GM19463 (cell line): ENCODE data around the gene EPN1.
A peak's percentile ranks its signal among the peaks of the same experiment; 100 is the strongest.

Experiments
- ATAC-seq: cut with Tn5 transposase; IDR thresholded peaks from one replicate; pipeline ENCODE4 v1.9.1; 2021; ENCODE audit warnings: mild to moderate bottlenecking, moderate library complexity; ENCODE audit not compliant: unreplicated experiment

EPN1 gene

GRCh38 chr19:55678121-55678671 is 3.2 kb downstream of the EPN1 start:
- ATAC-seq, result peak; percentile 67

DNA sequence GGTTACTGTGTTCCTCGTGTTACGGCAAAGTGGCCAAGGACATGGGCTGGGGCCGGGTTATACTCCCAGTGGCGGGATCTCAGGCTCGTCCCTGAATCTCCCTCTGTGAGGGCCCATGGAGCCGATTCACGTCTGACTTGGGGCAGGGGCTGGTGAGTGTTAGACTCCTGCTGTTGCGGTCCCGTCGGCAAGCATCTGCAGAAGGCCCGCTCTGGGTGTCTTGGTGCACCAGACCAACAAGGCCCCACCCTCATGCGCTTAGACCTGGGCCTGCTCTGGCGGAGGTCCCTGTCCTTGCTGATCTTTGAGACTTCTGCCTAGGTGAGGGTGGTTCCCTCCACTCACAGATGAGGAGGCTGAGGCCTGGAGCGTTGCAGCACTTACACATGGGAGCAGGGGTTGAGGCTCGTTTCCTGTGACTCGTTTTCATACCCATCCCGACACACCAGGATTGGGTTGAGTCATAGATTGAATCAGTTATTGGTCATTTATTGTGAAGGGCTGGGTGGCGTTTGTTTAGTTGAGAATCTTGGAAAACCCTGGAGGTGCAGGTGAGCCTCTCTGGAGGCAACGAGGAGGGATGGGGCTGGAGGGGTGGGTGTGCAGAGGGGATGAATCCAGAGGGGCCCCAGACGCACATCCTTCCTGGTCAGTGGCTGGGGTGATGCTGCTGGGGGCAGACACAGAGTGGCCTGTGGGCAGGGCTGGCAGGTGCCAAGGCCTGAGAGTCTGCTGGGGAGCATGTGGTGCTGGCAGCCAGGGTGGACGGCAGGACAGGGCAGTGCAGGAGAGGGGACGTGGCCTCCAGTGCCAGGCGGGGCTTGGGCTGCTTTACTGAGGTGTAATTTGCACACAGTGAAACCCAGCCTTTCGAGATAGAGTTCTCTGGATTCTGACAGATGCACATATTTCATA is 4.6 kb downstream of the EPN1 start:
- no peak for ATAC-seq

GRCh38 chr19:55680339-55681130 is 5.5 kb downstream of the EPN1 start:
- ATAC-seq, result no peak

GRCh38 chr19:55681131-55682092 is 6.4 kb downstream of the EPN1 start:
- no peak for ATAC-seq

GRCh38 chr19:55683449-55684261 is 8.6 kb downstream of the EPN1 start:
- ATAC-seq, result no peak

DNA sequence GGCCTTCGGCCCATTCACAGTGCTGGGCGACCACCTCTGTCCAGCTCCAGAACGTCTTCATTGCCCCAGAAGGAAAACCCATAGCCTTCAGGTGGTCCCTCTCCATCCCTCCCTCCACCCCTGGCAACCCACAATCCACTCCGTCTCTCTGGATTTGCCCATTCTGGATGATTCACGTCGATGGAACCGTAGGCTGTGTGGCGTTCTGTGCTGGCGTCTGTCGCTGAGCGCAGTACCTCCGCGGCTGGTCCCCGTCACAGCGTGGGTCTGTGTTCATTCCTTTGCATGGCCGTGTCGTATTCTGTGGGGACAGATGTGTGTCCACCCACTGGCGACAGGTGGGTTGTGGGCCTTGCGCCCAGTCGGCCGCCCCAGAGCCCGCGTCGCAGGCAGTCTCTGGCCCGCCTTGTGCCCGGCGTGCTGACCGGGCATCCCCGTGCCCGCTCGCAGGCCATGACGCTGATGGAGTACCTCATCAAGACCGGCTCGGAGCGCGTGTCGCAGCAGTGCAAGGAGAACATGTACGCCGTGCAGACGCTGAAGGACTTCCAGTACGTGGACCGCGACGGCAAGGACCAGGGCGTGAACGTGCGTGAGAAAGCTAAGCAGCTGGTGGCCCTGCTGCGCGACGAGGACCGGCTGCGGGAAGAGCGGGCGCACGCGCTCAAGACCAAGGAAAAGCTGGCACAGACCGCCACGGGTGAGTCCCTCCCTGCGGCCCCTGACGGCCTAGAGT is 10.1 kb downstream of the EPN1 start:
- no peak for ATAC-seq

DNA sequence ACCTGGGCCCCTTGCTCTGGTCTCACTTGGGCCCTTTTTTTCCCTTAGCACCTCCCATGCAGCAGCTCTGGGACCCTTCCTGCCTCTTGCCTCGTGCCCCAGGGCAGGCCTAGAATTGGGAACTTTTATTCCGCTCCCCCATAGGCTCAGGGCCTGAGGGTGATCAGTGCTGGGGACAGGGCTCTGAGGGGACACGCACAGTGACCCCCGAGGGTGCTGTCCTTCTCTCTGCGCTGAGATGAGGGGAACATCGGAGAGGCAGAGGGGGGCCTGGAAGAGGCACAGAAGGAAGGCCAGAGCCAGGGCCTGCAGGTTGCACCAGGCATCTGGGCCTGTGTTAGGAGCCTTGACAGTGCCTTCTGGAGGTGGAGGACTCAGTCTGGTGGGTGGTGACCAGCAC is 10.8 kb downstream of the EPN1 start:
- ATAC-seq, result no peak

DNA sequence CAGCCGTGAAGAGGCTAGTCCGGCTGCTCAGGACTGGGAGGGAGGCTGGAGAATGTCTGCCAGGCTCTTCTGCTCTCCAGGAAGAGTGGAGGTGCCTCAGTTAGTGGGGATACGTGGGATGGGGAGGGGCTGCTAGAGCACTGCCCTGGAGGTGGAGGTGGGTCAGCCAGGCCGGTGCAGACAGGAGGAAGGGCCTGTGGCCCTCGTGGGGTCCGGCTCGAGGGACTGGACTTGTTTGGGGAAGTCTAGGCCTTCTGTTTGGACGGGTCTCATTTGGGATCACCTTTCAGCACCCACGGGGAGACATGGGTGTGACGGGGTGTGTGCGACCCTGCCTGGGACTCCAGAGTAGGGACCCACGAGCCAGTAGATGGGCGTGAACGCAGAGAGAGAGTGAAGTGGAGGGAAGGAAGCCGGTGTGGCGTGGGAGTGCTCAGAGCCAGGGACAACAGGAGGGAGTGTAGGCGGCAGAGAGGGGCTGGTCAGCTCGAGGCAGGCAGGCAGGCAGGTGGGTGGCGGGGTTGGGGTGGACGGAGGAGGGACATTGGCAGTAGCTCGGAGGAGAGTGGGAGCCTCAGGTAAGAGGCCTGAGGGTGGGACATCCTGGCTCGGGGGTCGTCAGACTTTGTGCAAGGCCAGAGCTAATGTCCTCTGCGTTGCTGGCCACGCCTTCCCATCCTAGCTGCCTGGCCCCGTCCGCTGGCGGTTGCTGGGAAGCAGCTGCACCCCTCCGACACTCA is 11.5 kb downstream of the EPN1 start:
- ATAC-seq, result no peak

- no peak for ATAC-seq
These were observed 12.5 kb downstream of the EPN1 start for GRCh38 chr19:55687281-55688201.

GRCh38 chr19:55688422-55689218 is 13.6 kb downstream of the EPN1 start:
- ATAC-seq, result no peak

DNA sequence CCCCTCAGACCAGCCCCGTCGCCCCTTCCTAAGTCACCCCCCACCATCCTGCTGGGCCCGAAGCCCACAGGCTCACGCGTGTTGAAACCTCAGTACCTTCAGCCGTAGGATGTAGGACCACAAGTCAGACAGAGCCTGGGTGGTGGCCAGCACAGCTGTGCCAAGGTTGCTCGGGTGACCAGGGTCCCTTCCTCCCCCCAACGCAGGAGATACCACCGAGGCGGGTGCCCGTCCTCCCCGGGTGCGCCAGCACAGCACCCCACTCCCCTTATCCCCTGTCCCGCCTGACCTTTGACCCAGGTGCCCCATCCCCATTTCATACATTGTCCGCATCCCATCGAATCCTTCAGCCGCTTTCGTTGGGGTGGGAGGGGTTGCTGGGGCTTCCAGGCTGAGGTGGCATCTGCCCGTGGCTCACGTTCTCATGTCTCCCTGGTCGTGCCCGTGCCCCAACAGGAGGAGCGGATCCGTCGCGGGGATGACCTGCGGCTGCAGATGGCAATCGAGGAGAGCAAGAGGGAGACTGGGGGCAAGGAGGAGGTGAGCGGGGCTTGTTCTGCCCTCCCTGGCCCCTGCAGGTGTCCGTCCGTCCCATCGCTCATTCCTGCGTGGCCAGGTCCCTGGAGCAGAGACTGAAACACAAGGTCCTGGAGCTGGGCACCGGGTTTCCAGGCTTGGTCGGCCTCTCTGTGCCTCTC is 14.5 kb downstream of the EPN1 start:
- no peak for ATAC-seq

GRCh38 chr19:55690109-55690768 is 15.2 kb downstream of the EPN1 start:
- ATAC-seq, result no peak

DNA sequence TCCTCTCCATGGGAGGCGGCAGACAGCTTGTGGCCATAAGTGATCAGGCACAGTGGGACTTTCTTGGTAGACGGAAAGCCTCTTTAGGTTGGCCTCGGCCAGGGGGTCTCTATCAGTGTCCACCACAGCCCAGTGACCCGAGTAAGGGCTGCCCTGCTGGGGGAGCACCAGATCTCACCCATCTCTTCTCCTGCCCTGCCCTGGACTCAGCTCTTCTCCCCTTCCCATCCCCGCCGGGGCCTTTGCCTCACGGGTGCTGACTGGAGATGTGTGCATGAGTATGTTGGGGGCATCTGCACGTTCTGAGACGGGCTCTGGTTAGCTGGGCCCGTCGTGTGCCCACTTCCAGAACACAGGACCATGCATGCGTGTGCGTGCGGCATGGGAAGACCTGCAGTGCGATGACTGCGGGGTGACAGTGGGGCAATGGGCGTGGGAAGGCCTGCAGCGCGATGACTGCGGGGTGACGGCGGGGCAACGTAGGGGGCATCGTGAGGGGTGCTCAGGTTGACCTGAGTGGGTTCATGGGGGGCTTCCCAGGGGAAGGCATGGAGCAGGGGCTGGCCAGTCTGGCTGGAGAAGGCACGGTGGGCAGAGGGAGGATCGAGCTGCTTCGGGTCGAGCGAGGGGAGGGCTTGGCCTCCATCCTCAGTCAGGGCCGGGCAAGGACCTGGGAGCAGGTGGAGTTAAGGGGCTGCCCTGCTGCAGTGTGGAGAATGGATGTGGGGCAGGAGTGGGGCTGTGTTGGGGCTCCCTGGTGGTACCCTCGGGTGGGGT is 15.9 kb downstream of the EPN1 start:
- no peak for ATAC-seq
